ENCODE results near the gene THOP1.

Gene THOP1

GRCh38 chr19:2804156-2805004, 19.1 kb downstream of the THOP1 start:
- no peak for DNase-seq (ENCODE audit: low read depth, low spot score)

GRCh38 chr19:2805261-2805900, 20.1 kb downstream of the THOP1 start:
- no peak for DNase-seq (ENCODE audit: low read depth, low spot score)

GRCh38 chr19:2805991-2806649, 20.8 kb downstream of the THOP1 start:
- no peak for DNase-seq (ENCODE audit: low read depth, low spot score)

GRCh38 chr19:2806736-2807378, 21.6 kb downstream of the THOP1 start:
- no peak for DNase-seq (ENCODE audit: low read depth, low spot score)

- DNase-seq (ENCODE audit: low read depth, low spot score), result no peak
These were observed 22.3 kb downstream of the THOP1 start for GRCh38 chr19:2807379-2808128.

- DNase-seq (ENCODE audit: low read depth, low spot score), result no peak
These were observed 23.0 kb downstream of the THOP1 start for GRCh38 chr19:2808129-2808941.

- no peak for DNase-seq (ENCODE audit: low read depth, low spot score)
These were observed 24.3 kb downstream of the THOP1 start for GRCh38 chr19:2809387-2810140.

GRCh38 chr19:2810141-2811091, 25.1 kb downstream of the THOP1 start:
- no peak for DNase-seq (ENCODE audit: low read depth, low spot score)

GRCh38 chr19:2811221-2811722, 26.0 kb downstream of the THOP1 start:
- DNase-seq (ENCODE audit: low read depth, low spot score), result no peak

- DNase-seq (ENCODE audit: low read depth, low spot score), result no peak
These were observed 26.6 kb downstream of the THOP1 start for GRCh38 chr19:2811735-2812413.

GRCh38 chr19:2812414-2813234, 27.3 kb downstream of the THOP1 start:
- no peak for DNase-seq (ENCODE audit: low read depth, low spot score)

- no peak for DNase-seq (ENCODE audit: low read depth, low spot score)
These were observed 28.2 kb downstream of the THOP1 start for GRCh38 chr19:2813235-2814160.

- DNase-seq (ENCODE audit: low read depth, low spot score), result no peak
These were observed 29.1 kb downstream of the THOP1 start for GRCh38 chr19:2814426-2814825.

GRCh38 chr19:2815191-2815614, 29.9 kb downstream of the THOP1 start:
- DNase-seq (ENCODE audit: low read depth, low spot score), result no peak

- no peak for DNase-seq (ENCODE audit: low read depth, low spot score)
These were observed 30.6 kb downstream of the THOP1 start for GRCh38 chr19:2815923-2816322.

- no peak for DNase-seq (ENCODE audit: low read depth, low spot score)
These were observed 31.3 kb downstream of the THOP1 start for GRCh38 chr19:2816641-2817040.
